Measurements from ENCODE around the gene SLC66A2. TPM values are rescaled to one million over a fixed set of nuclear protein-coding genes. Genes with fewer than 3 reads are reported as not detected.

The SLC66A2 gene
- total and polyA plus RNA-seq, 10 of the 15 experiments (the other 5 are each of a cell fraction or from before 2014, with no cell fraction given): 0.69 to 42.5 (median 14.8) TPM

- TF ChIP-seq REST (IDR thresholded peaks at IDR 0.05; ENCODE audit: low read depth, low read length) (no peak), JUNB (IDR thresholded peaks at IDR 0.05) (no peak), STAT1 (conservative IDR thresholded peaks at IDR 0.05) (no peak), CREB1 (IDR thresholded peaks at IDR 0.05; ENCODE audit: low read depth) (no peak), NR2C2 (IDR thresholded peaks at IDR 0.05; ENCODE audit: borderline replicate concordance, control insufficient read depth, insufficient read length, low read depth) (no peak), SREBF2 (IDR thresholded peaks at IDR 0.05; ENCODE audit: low read length) (no peak), NFYA (IDR thresholded peaks at IDR 0.05; ENCODE audit: borderline replicate concordance, low read depth, low read length) (no peak), KDM1A (IDR thresholded peaks at IDR 0.05; ENCODE audit: borderline replicate concordance) (no peak), IKZF2 (IDR thresholded peaks at IDR 0.05) (no peak), ZZZ3 (IDR thresholded peaks at IDR 0.05; ENCODE audit: control insufficient read depth, insufficient read length, low read depth) (no peak)
- TF ChIP-seq, protein P1, sequence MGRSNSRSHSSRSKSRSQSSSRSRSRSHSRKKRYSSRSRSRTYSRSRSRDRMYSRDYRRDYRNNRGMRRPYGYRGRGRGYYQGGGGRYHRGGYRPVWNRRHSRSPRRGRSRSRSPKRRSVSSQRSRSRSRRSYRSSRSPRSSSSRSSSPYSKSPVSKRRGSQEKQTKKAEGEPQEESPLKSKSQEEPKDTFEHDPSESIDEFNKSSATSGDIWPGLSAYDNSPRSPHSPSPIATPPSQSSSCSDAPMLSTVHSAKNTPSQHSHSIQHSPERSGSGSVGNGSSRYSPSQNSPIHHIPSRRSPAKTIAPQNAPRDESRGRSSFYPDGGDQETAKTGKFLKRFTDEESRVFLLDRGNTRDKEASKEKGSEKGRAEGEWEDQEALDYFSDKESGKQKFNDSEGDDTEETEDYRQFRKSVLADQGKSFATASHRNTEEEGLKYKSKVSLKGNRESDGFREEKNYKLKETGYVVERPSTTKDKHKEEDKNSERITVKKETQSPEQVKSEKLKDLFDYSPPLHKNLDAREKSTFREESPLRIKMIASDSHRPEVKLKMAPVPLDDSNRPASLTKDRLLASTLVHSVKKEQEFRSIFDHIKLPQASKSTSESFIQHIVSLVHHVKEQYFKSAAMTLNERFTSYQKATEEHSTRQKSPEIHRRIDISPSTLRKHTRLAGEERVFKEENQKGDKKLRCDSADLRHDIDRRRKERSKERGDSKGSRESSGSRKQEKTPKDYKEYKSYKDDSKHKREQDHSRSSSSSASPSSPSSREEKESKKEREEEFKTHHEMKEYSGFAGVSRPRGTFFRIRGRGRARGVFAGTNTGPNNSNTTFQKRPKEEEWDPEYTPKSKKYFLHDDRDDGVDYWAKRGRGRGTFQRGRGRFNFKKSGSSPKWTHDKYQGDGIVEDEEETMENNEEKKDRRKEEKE (IDR thresholded peaks at IDR 0.05): no peak
- TF ChIP-seq, protein P2, sequence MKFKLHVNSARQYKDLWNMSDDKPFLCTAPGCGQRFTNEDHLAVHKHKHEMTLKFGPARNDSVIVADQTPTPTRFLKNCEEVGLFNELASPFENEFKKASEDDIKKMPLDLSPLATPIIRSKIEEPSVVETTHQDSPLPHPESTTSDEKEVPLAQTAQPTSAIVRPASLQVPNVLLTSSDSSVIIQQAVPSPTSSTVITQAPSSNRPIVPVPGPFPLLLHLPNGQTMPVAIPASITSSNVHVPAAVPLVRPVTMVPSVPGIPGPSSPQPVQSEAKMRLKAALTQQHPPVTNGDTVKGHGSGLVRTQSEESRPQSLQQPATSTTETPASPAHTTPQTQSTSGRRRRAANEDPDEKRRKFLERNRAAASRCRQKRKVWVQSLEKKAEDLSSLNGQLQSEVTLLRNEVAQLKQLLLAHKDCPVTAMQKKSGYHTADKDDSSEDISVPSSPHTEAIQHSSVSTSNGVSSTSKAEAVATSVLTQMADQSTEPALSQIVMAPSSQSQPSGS (IDR thresholded peaks at IDR 0.05; ENCODE audit: low read length): no peak
Observed at GRCh38 chr18:79911344-79912270, 39.8 kb downstream of the SLC66A2 start (continued).

Measured in GM12878 (cell line).